ENCODE results near the gene DOCK3.

The DOCK3 gene

DNA sequence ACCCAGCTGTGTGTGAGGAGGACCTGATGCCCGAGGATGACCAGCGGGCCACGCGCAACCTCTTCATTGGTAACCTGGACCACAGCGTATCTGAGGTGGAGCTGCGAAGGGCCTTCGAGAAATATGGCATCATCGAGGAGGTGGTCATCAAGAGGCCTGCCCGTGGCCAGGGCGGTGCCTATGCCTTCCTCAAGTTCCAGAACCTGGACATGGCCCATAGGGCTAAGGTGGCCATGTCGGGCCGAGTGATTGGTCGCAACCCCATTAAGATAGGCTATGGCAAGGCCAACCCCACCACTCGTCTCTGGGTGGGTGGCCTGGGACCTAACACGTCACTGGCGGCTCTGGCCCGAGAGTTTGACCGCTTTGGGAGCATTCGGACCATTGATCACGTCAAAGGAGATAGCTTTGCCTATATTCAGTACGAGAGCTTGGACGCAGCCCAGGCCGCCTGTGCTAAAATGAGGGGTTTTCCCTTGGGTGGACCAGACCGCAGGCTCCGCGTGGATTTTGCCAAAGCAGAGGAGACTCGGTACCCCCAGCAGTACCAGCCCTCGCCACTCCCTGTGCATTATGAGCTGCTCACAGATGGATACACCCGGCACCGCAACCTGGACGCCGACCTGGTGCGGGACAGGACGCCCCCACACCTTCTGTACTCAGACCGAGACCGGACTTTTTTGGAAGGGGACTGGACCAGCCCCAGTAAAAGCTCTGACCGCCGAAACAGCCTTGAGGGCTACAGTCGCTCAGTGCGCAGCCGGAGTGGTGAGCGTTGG, 717.8 kb downstream of the DOCK3 start:
- DNase-seq, result no peak

DNA sequence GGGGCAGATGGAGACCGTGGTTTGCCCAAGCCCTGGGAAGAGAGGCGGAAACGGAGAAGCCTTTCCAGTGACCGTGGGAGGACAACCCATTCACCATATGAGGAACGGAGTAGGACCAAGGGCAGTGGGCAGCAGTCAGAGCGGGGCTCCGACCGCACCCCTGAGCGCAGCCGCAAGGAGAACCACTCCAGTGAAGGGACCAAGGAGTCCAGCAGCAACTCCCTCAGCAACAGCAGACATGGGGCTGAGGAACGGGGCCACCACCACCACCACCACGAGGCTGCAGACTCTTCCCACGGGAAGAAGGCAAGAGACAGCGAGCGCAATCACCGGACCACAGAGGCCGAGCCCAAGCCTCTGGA, 718.4 kb downstream of the DOCK3 start:
- DNase-seq, result no peak

DNA sequence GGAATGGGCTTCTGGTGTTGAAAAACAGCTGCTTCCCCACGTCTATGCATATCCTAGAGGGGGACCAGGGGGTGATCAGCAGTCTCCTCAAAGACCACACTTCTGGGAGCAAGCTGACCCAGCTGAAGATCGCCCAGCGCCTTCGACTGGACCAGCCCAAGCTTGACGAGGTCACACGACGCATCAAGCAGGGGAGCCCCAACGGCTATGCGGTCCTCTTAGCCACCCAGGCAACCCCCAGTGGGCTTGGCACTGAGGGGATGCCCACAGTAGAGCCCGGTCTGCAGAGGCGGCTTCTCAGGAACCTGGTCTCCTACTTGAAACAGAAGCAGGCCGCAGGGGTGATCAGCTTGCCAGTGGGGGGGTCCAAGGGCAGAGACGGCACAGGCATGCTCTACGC, 718.8 kb downstream of the DOCK3 start:
- DNase-seq, result no peak

DNA sequence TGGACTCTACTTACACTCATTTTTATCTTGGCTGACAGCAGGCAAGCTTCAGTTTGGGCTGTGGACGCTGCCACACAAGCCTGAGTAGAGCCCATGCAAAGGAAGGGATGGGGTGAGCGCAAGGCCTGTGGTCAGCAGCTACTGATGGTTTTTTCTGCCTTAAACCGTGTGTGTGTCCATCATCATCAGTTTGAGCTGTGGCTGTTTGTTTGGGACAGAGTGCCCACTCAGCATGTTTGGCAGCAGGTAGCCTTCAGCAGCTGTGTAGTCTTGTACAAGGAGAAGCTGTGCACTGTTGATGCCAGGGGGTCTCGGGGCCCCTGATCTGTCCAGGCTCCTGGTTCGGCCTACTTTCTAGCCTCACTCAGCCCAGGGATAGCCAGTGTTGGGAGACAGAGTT, 719.8 kb downstream of the DOCK3 start:
- no peak for DNase-seq

DNA sequence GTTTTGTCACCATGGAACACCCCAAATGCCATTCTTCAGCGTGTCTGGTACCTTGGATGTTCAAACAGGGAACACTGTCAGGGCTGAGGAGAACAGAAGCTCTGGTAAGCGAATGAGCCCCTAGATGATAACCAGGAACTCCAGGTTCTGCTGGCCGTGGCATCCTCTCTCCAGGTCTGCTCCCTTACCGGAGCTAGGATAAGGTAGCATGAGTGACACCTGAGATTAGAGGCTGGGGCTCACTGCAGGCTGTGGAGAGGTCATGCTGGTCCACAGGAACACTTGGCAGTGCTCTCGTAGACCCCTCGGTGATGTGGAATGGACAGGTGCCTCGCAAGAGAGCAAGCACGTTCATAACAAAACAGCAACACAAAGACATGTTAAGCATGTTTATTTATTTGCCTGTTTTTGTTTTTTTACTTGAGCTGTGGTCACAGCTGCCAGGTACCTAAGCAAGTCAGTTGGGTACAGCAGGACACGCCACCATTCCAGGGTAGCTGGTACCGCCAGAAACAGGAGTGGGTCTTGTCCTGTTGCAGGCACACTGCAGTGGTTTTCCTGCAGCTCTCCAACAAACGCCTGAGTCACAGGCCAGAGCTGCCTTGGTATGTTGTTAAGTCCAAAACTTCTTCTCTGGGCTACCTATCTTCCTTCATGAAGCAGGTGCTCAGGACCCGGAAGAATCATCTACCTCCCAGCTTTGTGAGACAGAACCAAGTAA, 720.9 kb downstream of the DOCK3 start:
- DNase-seq, result no peak

DNA sequence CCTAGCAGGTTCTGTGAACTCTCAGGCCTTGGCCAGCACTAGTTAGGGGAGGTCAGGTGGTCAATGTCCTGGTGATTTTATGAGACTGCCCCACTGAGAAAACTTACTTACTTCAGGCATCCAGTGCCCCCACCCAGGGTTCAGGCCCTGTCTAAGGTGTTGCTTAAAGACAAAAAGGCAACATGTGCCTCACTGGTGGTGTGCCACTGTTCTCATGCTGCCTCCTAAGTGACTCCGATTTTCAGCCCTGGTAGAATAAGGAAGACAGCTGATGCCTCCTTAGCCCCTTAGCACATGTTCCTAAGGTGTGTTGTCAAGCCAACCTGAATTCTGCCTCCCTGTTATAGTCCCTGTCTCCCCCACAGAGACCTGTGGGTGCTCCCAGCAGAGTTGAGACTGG, 721.7 kb downstream of the DOCK3 start:
- no peak for DNase-seq

DNA sequence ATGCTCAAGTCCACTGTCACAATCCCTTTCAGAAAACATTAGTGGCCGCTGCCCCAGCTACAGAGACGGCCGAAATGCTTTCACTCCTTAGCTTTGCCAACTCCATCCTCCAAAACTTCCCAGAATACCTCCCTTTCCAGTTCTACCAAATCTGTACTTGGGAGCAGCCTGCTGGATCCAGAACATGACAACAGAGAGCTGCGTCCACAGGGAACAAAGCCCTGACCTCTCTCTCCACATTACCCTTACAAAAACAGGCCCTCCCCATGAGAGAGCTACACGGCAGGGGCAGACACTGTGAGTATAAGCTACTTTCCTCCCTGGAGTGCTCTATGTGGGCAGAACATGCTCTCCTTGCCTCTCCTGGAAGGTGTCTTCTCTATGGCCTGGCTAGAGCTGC, 722.7 kb downstream of the DOCK3 start:
- DNase-seq, result no peak

DNA sequence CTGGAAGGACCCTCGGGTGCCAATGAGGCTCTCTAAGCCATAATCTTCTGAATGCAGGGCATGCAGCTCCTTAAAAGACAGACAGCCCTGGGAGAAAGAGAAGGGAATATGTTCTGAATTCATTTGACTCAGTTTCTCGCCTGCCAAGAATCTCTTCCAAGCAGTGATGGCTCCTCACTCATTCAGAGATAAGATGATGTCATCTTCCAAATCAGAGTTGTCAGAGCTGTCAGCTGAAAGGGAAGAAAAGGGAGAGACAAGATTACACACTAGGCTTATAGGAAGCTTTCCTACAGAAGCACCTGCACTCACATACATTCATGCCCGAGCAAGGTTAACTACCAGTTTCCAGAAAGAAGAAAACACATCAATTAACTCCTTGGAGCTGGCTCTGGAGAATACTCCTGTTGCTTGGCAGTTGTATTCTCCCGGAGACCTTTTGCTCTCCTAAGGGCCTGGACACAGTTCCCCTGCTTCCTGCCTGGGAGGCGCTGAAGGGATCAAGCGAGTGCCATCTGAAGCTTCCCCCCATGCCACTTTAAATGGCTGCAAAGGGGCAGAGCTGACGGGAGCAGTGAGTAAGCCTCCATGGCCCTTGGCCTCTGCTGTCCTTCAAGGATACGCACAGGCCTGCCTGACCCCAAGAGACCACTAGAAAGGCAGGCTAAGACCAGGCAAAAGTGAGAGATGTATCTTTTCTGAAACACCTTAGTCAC, 724.0 kb downstream of the DOCK3 start:
- DNase-seq, result no peak

DNA sequence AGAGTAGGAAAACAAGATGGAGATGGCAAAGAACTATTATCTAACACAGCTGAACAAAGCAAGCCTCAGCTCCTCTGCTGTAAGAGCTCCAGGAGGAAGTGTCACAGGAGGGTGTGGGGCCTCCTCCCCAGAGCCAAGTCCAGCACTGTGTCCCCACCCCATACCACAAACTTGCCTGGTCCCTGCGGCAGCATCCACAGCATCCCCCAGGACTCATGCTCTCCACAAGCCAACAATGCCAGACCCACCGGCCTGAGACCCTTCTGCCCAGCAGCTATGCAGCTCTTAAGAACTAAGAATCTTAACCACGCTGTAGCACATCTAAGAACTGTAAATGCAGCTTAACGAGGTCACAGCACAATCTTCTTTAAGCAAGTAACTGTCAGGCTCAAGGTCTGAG, 725.4 kb downstream of the DOCK3 start:
- DNase-seq, result no peak

DNA sequence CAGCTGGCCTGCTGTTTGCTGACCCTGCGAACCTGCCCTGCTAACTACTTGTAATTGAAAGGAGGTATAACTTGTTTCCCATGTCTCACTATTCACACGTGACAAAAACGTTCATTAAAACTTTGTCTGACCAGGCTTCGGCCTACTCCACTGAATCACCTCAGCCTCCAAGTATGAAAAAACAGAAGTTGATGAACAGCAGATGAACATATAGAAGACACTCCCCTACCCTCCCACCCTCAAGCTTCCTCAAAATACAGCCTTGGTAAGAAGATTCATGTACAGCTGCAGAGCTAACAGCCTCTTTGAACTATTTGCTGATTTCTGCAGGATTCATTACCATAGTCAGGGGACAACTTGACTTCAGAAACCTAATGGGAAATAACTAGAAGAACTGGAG, 727.0 kb downstream of the DOCK3 start:
- no peak for DNase-seq

DNA sequence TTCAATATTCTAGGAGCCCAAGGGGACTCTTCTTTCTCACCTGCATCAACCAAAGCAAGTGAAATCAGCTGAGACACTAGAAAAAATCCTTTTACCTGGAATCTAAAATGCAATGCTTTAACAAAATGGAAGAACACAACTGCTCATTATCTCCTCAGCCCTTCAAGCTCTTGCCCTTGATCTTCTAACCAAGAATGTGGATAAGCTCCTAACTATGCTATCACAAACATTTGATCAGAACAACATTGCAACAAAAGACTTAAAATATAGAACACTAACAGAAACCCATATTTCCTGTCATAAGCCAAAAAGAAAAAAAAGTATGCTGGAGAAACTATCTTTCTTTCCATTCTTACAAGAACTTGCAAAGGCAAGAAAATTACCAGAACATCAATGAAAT, 728.9 kb downstream of the DOCK3 start:
- DNase-seq, result no peak

DNA sequence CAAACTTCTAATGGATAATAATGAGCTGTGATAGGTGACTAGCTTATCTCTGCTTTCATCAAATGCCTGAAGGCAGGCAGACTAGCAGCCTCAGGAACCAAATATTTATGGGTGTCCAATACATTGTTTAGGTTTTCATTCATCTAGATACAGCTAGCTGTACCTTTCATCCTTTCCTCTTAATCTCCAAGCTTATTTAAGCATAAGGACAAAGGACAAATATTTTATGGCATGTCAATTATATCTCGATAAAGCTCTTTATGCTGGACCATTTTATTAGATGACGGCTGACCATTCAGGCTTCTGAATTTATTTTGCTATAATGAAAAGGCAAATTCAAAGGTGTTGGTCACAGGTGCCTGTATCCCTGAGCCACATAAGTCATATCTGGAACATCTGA, 733.3 kb downstream of the DOCK3 start:
- no peak for DNase-seq

DNA sequence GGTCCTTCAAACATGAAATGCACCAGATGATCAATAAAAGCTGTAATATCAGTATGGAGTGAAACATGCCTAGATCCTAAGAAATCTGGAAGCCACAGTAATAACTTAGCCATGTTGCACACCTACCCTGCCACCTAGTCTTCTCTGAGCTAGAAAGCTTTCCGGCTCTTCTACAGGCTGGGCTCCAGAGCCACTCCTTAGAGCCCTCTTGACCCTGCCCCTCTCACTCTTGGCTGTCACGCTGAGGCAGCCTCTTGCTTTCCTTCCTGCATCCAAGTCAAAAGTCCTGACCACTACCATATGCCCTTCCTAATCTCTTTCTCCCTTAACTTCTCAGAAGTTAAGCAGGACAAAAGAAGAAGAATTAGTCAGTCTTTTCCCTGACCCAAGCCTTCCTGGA, 734.1 kb downstream of the DOCK3 start:
- no peak for DNase-seq

DNA sequence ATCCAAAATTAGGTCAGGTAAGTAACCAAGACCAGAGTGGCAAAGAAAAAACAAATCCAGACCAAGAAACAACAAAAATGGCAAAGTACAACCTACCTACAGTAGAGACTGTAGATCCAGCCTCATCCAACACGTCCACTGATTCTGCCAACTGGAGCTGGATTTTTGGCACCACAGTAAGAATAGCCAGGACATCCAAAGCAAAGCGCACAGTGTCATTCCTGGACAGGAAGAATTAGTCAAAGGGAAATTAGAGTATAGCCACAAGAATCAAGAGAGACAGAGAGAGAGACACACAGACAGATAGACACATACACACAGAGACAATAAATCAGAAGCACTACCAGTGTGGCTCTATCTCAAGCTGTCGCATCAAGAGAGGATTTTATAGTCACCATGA, 747.5 kb downstream of the DOCK3 start:
- no peak for DNase-seq

DNA sequence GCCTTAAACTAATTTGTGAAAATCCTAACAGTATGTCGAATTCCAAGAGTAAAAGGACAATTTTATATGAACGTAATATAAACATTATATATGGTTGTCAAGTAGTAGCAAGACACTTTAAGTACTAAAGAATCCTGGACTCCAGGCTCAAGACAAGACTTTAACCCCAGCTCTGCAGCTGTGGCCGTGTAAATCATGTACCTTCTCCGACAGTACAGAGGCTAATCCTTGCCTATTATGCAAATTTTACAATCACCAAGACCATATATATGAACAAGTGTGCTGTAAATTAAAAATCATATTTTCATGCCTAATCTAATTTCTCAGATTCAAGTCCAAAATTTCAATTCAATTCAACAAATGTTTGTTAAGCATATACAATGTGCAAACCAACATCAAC, 752.2 kb downstream of the DOCK3 start:
- DNase-seq, result no peak

DNA sequence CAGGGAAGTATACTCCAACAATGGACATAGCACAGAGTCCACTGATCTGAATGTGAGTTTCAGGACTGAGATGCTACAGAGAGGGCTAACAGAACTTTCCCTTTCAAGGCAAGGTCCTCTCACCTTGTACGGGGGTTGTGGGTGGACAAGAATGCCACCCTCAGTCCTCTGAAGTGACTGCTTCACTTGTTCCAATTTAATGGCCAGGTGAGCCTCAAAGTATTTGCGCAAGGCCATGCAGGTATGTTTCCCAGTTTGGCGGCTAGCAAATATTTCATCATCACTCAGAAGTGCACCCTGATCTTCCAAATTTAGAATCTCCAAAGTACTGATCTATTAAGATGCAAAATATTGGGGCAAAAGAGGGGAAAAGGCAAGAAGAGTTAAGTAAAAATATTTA, 754.4 kb downstream of the DOCK3 start:
- no peak for DNase-seq

Measured in RPMI8226 (cell line).